K562 (cell line): ENCODE results near the gene AP2A2. TPM values are rescaled to one million over a fixed set of nuclear protein-coding genes. Genes with fewer than 3 reads are reported as not detected.
A peak's percentile ranks its signal among the peaks of the same experiment; 100 is the strongest.

ENCODE experiments used
- ERF ChIP-seq: fragments of 450-650 bp; formaldehyde crosslinking; IDR thresholded peaks from 2 replicates; pipeline ENCODE4 v1.4.0; 2020; ENCODE audit warnings: mild to moderate bottlenecking, mixed read lengths
- KHSRP ChIP-seq: fragments of 450-650 bp; IDR thresholded peaks from 2 replicates; pipeline ENCODE4 v1.6.1; 2017
- MTF1 ChIP-seq: fragments of 250-450 bp; sonication (Bioruptor Pico); IDR thresholded peaks from 2 replicates; pipeline ENCODE4 v1.9.0; 2021; ENCODE audit warnings: moderate library complexity, mild to moderate bottlenecking, inconsistent platforms, borderline replicate concordance
- POLR2AphosphoS5 ChIP-seq: IDR thresholded peaks from 2 replicates; pipeline ENCODE4 v1.6.1; 2011; ENCODE audit warnings: mild to moderate bottlenecking, low read depth, low read length, moderate library complexity; ENCODE audit not compliant: control insufficient read depth, insufficient read depth
- SRSF9 ChIP-seq: fragments of 200-400 bp; formaldehyde crosslinking; IDR thresholded peaks from 2 replicates; pipeline ENCODE4 v1.6.1; 2017; ENCODE audit warnings: low read depth, low read length, borderline replicate concordance
- ZBTB9 ChIP-seq: fragments of 450-650 bp; formaldehyde crosslinking; IDR thresholded peaks from 2 replicates; pipeline ENCODE4 v1.4.0; 2020; ENCODE audit warnings: mild to moderate bottlenecking, moderate library complexity
- ZNF318 ChIP-seq, 2 experiments: fragments of 450-650 bp; IDR thresholded peaks; 2 replicates each; pipeline ENCODE4 v1.6.1; 2016; ENCODE audit warnings: mild to moderate bottlenecking in 2 of 2, borderline replicate concordance in 1 of 2, low read depth in 1 of 2, moderate library complexity in 1 of 2
- polyA plus RNA-seq, 8 experiments: library from polyadenylated mRNA; depleted of rRNA in 4 of 8; stranded (reverse) in 5 of 8; unstranded in 3 of 8; fragments of >200 nt; fragmentation: Nextera tagmentation in 2 of 8; fragmentation: Illumina TruSeq in 1 of 8; extraction: Ambion mirVana in 2 of 8; extraction: Trizol in 1 of 8; gene quantifications; 2 replicates each; pipeline versions ENCODE4 v1.2.1 to v1.2.3, GENCODE V29; 2011 to 2014; ENCODE audit warnings: inconsistent platforms in 1 of 8, missing spikeins in 1 of 8
- total RNA-seq, 7 experiments: library from RNA; depleted of rRNA in 6 of 7; stranded (reverse); fragments of >200 nt in 6 of 7; fragmentation: Illumina TruSeq in 2 of 7; extraction: Trizol in 2 of 7; gene quantifications; 2 replicates each; pipeline versions ENCODE4 v1.2.1 to v1.2.3, GENCODE V29; 2011 to 2021; ENCODE audit warnings: low replicate concordance in 1 of 7
- TF ChIP-seq, protein P1 (sequence below): fragments of 250-450 bp; sonication (Bioruptor Pico); IDR thresholded peaks from 2 replicates; pipeline ENCODE4 v1.8.0; 2022; ENCODE audit warnings: moderate library complexity, mild to moderate bottlenecking, inconsistent platforms
- TF ChIP-seq, protein P2 (sequence below): fragments of 250-450 bp; sonication (Bioruptor Pico); IDR thresholded peaks from 2 replicates; pipeline ENCODE4 v1.4.0; 2020; ENCODE audit warnings: borderline replicate concordance
- TF ChIP-seq, protein P3 (sequence below): fragments of 250-450 bp; sonication (Bioruptor Pico); IDR thresholded peaks from 2 replicates; pipeline ENCODE4 v1.5.0; 2022; ENCODE audit warnings: mild to moderate bottlenecking
- TF ChIP-seq, protein P4 (sequence below): sonication (generic); formaldehyde crosslinking; IDR thresholded peaks from 2 replicates; pipeline ENCODE4 v1.9.0; 2022; ENCODE audit warnings: mild to moderate bottlenecking, missing genetic modification reagents

The AP2A2 gene
- total and polyA plus RNA-seq, 9 of the 15 experiments (the other 6 are each of a cell fraction or from before 2014, with no cell fraction given) = 0.69 to 41.7 (median 15.2) TPM

- no peak for TF ChIP-seq POLR2AphosphoS5
- TF ChIP-seq SRSF9 = no peak
- TF ChIP-seq ZNF318 (IDR thresholded peaks at IDR 0.05; ENCODE audit: borderline replicate concordance in 1 of 2, low read depth in 1 of 2) = no peak
- TF ChIP-seq ZBTB9 (CRISPR knock-in tag) = peak; percentile 93
- TF ChIP-seq MTF1 (CRISPR knock-in tag) = no peak
- TF ChIP-seq KHSRP = no peak
- TF ChIP-seq, protein P1, sequence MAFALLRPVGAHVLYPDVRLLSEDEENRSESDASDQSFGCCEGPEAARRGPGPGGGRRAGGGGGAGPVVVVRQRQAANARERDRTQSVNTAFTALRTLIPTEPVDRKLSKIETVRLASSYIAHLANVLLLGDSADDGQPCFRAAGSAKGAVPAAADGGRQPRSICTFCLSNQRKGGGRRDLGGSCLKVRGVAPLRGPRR (CRISPR knock-in tag) = no peak
- TF ChIP-seq, protein P2, sequence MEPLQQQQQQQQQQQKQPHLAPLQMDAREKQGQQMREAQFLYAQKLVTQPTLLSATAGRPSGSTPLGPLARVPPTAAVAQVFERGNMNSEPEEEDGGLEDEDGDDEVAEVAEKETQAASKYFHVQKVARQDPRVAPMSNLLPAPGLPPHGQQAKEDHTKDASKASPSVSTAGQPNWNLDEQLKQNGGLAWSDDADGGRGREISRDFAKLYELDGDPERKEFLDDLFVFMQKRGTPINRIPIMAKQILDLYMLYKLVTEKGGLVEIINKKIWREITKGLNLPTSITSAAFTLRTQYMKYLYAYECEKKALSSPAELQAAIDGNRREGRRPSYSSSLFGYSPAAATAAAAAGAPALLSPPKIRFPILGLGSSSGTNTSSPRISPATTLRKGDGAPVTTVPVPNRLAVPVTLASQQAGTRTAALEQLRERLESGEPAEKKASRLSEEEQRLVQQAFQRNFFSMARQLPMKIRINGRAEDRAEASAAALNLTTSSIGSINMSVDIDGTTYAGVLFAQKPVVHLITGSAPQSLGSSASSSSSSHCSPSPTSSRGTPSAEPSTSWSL (CRISPR knock-in tag) = no peak
- TF ChIP-seq, protein P3, sequence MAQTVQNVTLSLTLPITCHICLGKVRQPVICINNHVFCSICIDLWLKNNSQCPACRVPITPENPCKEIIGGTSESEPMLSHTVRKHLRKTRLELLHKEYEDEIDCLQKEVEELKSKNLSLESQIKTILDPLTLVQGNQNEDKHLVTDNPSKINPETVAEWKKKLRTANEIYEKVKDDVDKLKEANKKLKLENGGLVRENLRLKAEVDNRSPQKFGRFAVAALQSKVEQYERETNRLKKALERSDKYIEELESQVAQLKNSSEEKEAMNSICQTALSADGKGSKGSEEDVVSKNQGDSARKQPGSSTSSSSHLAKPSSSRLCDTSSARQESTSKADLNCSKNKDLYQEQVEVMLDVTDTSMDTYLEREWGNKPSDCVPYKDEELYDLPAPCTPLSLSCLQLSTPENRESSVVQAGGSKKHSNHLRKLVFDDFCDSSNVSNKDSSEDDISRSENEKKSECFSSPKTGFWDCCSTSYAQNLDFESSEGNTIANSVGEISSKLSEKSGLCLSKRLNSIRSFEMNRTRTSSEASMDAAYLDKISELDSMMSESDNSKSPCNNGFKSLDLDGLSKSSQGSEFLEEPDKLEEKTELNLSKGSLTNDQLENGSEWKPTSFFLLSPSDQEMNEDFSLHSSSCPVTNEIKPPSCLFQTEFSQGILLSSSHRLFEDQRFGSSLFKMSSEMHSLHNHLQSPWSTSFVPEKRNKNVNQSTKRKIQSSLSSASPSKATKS (CRISPR knock-in tag) = no peak
- TF ChIP-seq, protein P4, sequence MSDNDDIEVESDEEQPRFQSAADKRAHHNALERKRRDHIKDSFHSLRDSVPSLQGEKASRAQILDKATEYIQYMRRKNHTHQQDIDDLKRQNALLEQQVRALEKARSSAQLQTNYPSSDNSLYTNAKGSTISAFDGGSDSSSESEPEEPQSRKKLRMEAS (CRISPR knock-in tag) = peak; percentile 60
- TF ChIP-seq ERF (CRISPR knock-in tag) = no peak
Measured at GRCh38 chr11:914747-915501, 10.7 kb upstream of the AP2A2 start (continued).
